ENCODE data around the gene GGN.
"Not testable (repeated sequence)": the region's sequence is repeated elsewhere in the genome, so short reads cannot be mapped to it uniquely, and the experiment has no call there.

GGN gene, protein sequence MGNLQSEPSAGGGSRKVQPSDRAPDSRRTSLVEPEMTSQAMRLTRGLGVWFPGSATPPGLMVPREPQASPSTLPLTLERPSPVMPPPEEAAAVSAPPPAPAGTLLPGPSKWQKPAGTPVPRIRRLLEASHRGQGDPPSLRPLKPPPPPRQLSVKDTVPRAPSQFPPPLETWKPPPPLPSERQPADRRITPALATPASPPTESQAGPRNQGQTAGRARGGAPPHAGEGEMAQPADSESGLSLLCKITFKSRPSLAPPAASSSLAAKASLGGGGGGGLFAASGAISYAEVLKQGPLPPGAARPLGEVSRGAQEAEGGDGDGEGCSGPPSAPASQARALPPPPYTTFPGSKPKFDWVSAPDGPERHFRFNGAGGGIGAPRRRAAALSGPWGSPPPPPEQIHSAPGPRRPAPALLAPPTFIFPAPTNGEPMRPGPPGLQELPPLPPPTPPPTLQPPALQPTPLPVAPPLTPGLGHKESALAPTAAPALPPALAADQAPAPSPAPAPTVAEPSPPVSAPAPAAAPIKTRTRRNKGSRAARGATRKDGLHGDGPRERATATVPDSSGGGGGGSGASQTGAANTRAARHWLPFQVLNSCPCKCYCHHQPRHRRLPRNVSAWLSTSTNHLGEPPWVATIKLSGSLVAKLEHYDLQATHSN

DNA sequence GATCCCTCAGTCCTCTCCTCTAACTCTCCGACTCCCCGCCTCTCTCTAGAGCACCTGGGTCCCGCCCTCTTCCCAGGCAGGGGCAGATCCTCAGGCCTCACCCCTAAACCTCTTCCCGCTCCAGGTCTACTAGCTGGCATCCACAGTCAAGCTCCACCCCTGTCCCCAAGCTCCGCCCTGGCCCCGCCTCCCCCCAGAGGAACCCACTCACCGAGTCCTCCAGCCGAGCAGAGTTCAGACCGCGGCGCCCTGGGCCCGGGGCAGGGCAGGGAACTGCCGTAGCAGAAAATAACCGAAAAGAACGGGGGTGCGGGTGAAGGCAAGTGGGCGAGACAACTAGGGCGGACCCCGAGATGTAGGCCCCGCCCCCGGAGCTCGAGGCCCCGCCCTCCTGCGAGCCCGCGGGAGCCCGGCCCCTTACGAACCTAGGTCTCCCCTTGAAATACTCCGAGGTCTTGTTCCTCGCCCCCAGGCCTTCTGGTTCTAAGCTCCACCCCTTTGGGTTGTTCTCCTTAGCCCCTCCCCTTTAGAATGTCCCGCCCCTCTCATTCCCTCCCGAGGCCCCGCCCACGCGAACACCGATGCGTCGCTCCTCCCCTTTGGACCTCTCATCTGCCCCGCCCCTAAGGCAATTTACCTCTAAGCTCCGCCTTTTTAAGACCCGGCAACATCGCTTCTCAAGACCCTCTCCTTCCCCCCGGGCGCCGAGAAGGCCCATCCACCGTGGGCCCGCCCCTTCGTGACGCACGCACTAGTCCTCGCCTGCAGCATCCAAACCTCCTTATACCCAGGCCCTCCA, at the start of gene GGN:
TSS of gene GGN (minus strand) at position 485 of the 799 bp plus-strand sequence. CDS start 773 bp downstream, outside the sequence.
- Histone ChIP-seq H3K9me3 (ENCODE audit: low read length) (no peaks in the 10 kb centered on the region), H3K36me3 (ENCODE audit: insufficient read depth, low read length) (peaks cover 26% of the 10 kb centered on the region), H3K9ac (ENCODE audit: low read length) (no peak within 1 kb of the TSS), H3K4me1 (ENCODE audit: insufficient read depth, low read length) (peaks cover 15% of the 10 kb centered on the region), H3K27ac (ENCODE audit: low read depth, low read length) (no peak within 1 kb of the TSS), H3K27me3 (ENCODE audit: control insufficient read depth in 1 of 2, insufficient read depth in 2 of 2, low read length in 2 of 2) (peaks cover 21 to 53% of the 10 kb centered on the region in 2 donors), H3K4me3 (ENCODE audit: low read depth in 1 of 2, low read length in 2 of 2) (peak within 1 kb of the TSS; percentile 6 to 66)

GRCh38 chr19:38437295-38437694, 49.5 kb upstream of the GGN start:
- Histone ChIP-seq H3K36me3 (ENCODE audit: insufficient read depth, low read length) (no peaks in the 10 kb centered on the region), H3K9me3 (ENCODE audit: low read length) (no peaks in the 10 kb centered on the region), H3K4me3 (ENCODE audit: low read depth in 1 of 2, low read length in 2 of 2) (no peak overlapping the region), H3K27me3 (ENCODE audit: control insufficient read depth in 1 of 2, insufficient read depth in 2 of 2, low read length in 2 of 2) (peaks cover 6 to 32% of the 10 kb centered on the region in 2 donors), H3K9ac (ENCODE audit: low read length) (no peak overlapping the region), H3K27ac (ENCODE audit: low read depth, low read length) (no peak overlapping the region), H3K4me1 (ENCODE audit: insufficient read depth, low read length) (no peaks in the 10 kb centered on the region)

DNA sequence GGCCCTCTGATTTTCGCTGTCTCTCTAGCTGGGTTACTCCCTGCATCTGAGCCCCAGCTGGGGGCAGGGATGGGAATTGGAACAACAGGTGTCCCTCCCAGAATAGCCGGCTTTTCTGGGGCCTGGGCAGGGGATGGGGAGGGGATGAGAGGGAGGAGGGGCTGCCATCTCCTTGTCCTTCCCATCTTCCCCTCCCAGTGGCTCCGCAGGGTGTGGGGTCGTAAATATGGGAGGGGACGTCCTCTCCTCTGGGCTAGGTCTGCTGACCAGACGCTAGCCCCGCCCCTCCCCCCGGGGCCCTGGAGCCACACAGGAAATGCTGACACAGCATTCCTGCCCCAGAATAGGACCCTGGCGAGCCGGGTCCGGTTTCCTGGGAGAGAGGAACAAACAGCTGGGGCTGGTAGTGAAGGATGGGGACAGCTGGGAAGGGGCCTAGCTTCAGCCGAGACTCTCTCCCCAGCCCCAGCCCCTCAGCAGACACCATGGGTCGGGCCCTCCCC, 46.8 kb upstream of the GGN start:
- no peak overlapping the region for H3K4me3 ChIP-seq (ENCODE audit: low read depth in 1 of 2, low read length in 2 of 2)
- no peak overlapping the region for H3K27ac ChIP-seq (ENCODE audit: low read depth, low read length)
- peaks cover 6 to 23% of the 10 kb centered on the region in 2 donors for H3K27me3 ChIP-seq (ENCODE audit: control insufficient read depth in 1 of 2, insufficient read depth in 2 of 2, low read length in 2 of 2)

GRCh38 chr19:38433268-38433733, 45.5 kb upstream of the GGN start, which contains the start of gene RYR1:
RYR1 (plus strand) TSS chr19:38433691; CDS start chr19:38433830, 139 bp downstream.
- H3K9ac ChIP-seq (ENCODE audit: low read length) = no peak within 1 kb of the TSS
- H3K4me1 ChIP-seq (ENCODE audit: insufficient read depth, low read length) = no peaks in the 10 kb centered on the region
- H3K9me3 ChIP-seq (ENCODE audit: low read length) = no peaks in the 10 kb centered on the region
- H3K27ac ChIP-seq (ENCODE audit: low read depth, low read length) = no peak within 1 kb of the TSS
- no peak within 1 kb of the TSS for H3K4me3 ChIP-seq (ENCODE audit: low read depth in 1 of 2, low read length in 2 of 2)
- H3K36me3 ChIP-seq (ENCODE audit: insufficient read depth, low read length) = no peaks in the 10 kb centered on the region
- H3K27me3 ChIP-seq (ENCODE audit: control insufficient read depth in 1 of 2, insufficient read depth in 2 of 2, low read length in 2 of 2) = peaks cover 6 to 23% of the 10 kb centered on the region in 2 donors

More for the DNA sequence above, 46.8 kb upstream of the GGN start:
- Histone ChIP-seq H3K9me3 (ENCODE audit: low read length) (no peaks in the 10 kb centered on the region), H3K36me3 (ENCODE audit: insufficient read depth, low read length) (no peaks in the 10 kb centered on the region), H3K4me1 (ENCODE audit: insufficient read depth, low read length) (no peaks in the 10 kb centered on the region), H3K9ac (ENCODE audit: low read length) (no peak overlapping the region)

- Histone ChIP-seq H3K9ac (ENCODE audit: low read length) (no peak overlapping the region), H3K27ac (ENCODE audit: low read depth, low read length) (no peak overlapping the region), H3K4me1 (ENCODE audit: insufficient read depth, low read length) (no peaks in the 10 kb centered on the region), H3K9me3 (ENCODE audit: low read length) (no peaks in the 10 kb centered on the region), H3K4me3 (ENCODE audit: low read depth in 1 of 2, low read length in 2 of 2) (no peak overlapping the region), H3K36me3 (ENCODE audit: insufficient read depth, low read length) (no peaks in the 10 kb centered on the region), H3K27me3 (ENCODE audit: control insufficient read depth in 1 of 2, insufficient read depth in 2 of 2, low read length in 2 of 2) (peaks cover 6 to 23% of the 10 kb centered on the region in 2 donors)
Measured at GRCh38 chr19:38430931-38431330, 43.1 kb upstream of the GGN start.

GRCh38 chr19:38429811-38430156, 42.0 kb upstream of the GGN start:
- Histone ChIP-seq H3K36me3 (ENCODE audit: insufficient read depth, low read length) (no peaks in the 10 kb centered on the region), H3K27ac (ENCODE audit: low read depth, low read length) (no peak overlapping the region), H3K4me3 (ENCODE audit: low read depth in 1 of 2, low read length in 2 of 2) (no peak overlapping the region), H3K27me3 (ENCODE audit: control insufficient read depth in 1 of 2, insufficient read depth in 2 of 2, low read length in 2 of 2) (peaks cover 3 to 29% of the 10 kb centered on the region in 2 donors), H3K9ac (ENCODE audit: low read length) (no peak overlapping the region), H3K4me1 (ENCODE audit: insufficient read depth, low read length) (no peaks in the 10 kb centered on the region), H3K9me3 (ENCODE audit: low read length) (no peaks in the 10 kb centered on the region)

DNA sequence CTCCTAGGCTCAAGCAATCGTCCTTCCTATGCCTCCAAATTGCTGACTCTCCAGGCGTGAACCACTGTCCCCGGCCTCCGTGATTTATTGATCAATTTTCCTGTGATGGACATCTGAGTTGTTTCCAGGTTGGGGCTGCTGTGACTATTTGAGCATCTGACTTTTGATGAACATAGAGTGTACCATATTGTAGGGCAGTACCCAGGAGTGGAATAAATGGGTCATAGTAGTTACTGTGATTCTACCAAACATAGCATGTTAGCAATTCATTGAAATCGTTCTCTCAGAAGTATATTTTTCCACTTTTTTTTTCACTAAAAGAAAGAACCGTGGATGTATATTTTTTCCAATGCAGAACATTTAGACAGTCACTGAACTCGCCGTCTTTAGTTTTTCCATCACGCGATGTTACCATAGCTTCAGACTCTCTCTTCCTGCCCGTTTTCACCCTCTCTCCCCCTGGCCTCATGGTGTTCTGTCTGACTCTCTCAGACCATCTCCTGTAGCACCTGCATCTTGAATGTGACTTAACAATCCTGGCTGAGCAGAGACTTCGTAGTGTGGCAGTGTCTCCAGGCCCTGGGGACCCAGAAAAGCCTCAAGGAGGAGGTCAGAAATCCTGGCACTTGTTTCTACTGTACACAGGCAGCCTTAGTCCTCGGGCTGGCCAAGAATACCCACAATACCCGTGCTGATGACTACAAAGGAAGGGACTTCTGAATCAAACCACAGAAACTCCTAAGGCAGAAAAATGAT, 41.4 kb upstream of the GGN start:
- H3K4me1 ChIP-seq (ENCODE audit: insufficient read depth, low read length) = no peaks in the 10 kb centered on the region
- H3K9me3 ChIP-seq (ENCODE audit: low read length) = no peaks in the 10 kb centered on the region
- no peak overlapping the region for H3K9ac ChIP-seq (ENCODE audit: low read length)
- H3K27me3 ChIP-seq (ENCODE audit: control insufficient read depth in 1 of 2, insufficient read depth in 2 of 2, low read length in 2 of 2) = peaks cover 0 to 26% of the 10 kb centered on the region in 2 donors
- no peak overlapping the region for H3K27ac ChIP-seq (ENCODE audit: low read depth, low read length)
- H3K4me3 ChIP-seq (ENCODE audit: low read depth in 1 of 2, low read length in 2 of 2) = no peak overlapping the region
- no peaks in the 10 kb centered on the region for H3K36me3 ChIP-seq (ENCODE audit: insufficient read depth, low read length)

DNA sequence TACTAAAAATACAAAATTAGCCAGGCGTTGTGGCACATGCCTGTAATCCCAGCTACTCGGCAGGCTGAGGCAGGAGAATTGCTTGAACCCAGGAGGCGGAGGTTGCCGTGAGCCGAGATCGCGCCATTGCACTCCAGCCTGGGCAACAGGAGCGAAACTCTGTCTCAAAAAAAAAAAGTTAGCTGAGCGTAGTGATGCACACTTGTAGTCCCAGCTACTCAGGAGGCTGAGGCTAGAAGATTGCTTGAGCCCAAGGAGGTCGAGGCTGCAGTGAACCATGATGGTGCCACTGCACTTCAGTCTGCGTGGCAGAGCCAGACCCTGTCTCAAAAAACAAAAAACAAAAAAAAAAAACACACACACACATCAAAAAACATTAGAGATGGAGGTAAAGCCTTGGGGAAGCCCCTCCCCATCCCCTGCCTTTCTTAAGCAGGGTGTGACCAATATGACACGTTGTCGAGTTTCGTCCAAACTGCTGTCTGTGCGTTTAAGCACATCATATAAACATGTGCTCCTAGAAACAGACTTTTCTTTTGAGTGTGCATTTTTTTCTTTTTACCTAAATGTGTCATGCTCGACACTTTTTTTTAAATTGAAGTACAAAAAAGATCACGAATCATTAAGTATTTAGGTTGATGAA, 39.3 kb upstream of the GGN start:
- peaks cover 0 to 13% of the 10 kb centered on the region in 2 donors for H3K27me3 ChIP-seq (ENCODE audit: control insufficient read depth in 1 of 2, insufficient read depth in 2 of 2, low read length in 2 of 2)
- not testable (repeated sequence) for H3K27ac ChIP-seq (ENCODE audit: low read depth, low read length); H3K4me3 ChIP-seq (ENCODE audit: low read depth in 1 of 2, low read length in 2 of 2); H3K9ac ChIP-seq (ENCODE audit: low read length); H3K36me3 ChIP-seq (ENCODE audit: insufficient read depth, low read length); H3K9me3 ChIP-seq (ENCODE audit: low read length); H3K4me1 ChIP-seq (ENCODE audit: insufficient read depth, low read length)

- Histone ChIP-seq H3K4me3 (ENCODE audit: low read depth in 1 of 2, low read length in 2 of 2) (no peak within 1 kb of the TSS), H3K9ac (ENCODE audit: low read length) (no peak within 1 kb of the TSS), H3K4me1 (ENCODE audit: insufficient read depth, low read length) (no peaks in the 10 kb centered on the region), H3K9me3 (ENCODE audit: low read length) (no peaks in the 10 kb centered on the region), H3K27me3 (ENCODE audit: control insufficient read depth in 1 of 2, insufficient read depth in 2 of 2, low read length in 2 of 2) (peaks cover 0 to 13% of the 10 kb centered on the region in 2 donors), H3K36me3 (ENCODE audit: insufficient read depth, low read length) (no peaks in the 10 kb centered on the region), H3K27ac (ENCODE audit: low read depth, low read length) (no peak within 1 kb of the TSS)
Measured at GRCh38 chr19:38425810-38426466, 38.1 kb upstream of the GGN start, which contains the start of gene RASGRP4. RASGRP4 (minus strand) TSS chr19:38426219; CDS start chr19:38426091, 128 bp downstream.

All from muscle layer of colon (tissue), 2 donors.